ENCODE data around the gene PTPRH.

Gene PTPRH

GRCh38 chr19:55208880-55209692 is at the start of gene PTPRH:
Gene PTPRH, minus strand, starts transcription at chr19:55209501. Its CDS starts 68 bp downstream, at chr19:55209433.
- no peak for DNase-seq

GRCh38 chr19:55258476-55258827 is 49.2 kb upstream of the PTPRH start:
- no peak for DNase-seq

GRCh38 chr19:55257461-55258420 is 48.4 kb upstream of the PTPRH start:
- peak; percentile 44 for DNase-seq

DNA sequence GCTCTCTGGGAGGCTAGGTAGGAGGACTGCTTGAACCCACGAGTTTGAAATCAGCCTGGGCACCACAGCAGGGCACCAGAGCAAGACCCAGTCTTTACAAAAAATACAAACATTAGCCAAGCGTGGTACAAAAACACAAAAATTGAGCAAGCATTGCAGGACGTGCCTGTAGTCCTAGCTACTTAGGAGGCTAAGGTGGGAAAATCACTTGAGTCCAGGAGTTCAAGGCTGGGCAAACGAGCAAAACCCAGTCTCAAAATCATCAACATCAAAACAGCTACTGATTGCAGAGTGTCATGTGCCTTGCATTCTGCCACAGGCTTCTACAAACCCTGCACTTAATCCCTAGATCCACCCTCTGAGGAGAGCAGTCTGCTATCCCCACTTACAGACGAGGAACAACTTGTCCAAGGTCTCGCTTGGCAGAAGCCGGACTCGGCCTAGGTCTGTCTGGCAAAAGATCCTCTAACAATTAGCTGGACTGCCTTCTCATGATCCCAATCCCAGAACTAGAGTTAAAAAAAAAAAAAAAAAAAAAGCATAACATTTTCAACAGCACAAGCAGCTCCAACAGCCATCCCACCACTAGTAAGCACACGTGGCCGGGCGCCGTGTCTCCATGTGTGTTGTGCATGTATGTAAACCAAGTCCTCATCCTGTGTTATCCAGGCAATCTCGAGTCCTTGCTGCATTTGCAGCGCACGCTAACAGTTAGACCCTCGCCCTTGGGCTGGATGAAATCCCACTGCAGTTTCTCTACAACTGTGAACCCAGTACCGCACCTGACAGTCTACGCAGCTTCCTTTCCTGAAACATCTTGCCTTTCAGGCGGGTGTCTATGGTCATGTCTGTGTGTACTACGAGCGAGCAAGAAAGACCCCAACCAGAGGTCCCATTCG is 47.5 kb upstream of the PTPRH start:
- DNase-seq: no peak

GRCh38 chr19:55255618-55256423 is 46.5 kb upstream of the PTPRH start:
- DNase-seq: peak; percentile 47

GRCh38 chr19:55254625-55254977 is 45.3 kb upstream of the PTPRH start:
- no peak for DNase-seq

GRCh38 chr19:55253842-55254624 is 44.7 kb upstream of the PTPRH start:
- DNase-seq: no peak

- DNase-seq: no peak
Measured at GRCh38 chr19:55252760-55253663, 43.7 kb upstream of the PTPRH start.

GRCh38 chr19:55251341-55252081 is 42.2 kb upstream of the PTPRH start:
- DNase-seq: peak; percentile 26

DNA sequence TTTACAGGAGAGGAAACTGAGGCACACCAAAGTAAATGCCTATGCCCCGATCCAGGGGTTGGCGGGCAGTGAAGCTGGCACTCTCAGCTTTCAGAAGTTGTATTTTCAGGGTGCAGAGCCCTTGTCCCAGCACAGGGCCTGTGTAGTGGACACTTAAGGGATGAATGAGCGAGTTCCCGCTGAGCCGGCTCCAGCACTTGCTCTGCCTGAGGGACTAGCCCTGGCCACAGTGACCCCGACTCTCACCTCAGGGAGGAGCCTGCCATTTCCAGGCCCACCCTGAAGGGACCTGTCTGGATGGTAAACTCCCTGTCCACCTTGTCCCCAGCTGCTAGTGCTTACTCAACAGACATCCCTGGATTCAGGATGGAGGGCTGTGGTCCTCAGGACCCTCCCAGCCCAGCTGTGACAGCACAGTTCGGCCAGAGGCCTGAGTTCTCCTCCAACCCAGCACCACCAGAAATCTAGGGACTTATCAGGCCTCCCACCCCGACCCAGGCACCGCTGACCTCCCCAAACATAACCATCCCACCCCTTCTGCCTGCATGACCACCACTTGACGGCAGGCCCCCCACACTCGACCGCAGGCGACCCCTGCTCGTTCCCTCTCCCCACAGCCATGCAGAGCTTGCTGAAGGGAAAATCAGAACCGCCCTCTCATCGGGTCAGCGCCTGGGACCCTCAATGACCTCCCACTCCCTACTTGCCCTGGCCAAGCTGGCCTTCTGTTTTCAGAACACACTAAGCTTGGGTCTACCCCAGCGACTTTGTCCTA is 41.1 kb upstream of the PTPRH start:
- no peak for DNase-seq

GRCh38 chr19:55249841-55250240 is 40.5 kb upstream of the PTPRH start:
- DNase-seq: no peak

GRCh38 chr19:55248704-55249103 is 39.4 kb upstream of the PTPRH start:
- DNase-seq: no peak

- no peak for DNase-seq
Measured at GRCh38 chr19:55248166-55248675, 38.9 kb upstream of the PTPRH start.

DNA sequence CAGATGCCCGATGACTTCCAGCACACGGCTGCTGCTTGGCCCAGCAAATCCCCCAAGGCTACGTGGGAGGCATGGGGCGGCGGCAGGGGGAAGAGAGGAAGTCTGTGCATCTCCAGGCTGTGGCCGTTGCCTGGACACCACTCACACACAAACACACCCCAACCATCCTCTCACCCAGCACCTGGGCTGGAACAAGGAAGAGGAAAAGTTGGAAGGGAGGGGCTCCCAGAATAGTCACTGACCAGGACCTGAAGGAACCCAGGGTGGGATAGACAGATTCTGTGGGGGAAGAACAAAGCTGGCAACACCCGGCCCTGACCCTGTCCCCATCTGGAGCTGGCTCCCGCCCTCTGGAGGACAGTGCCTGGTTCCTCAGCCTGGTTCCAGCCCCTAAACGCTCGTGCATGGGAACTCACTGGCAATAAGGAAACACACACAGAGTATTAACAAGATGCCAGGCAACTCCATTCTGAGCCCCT is 38.4 kb upstream of the PTPRH start:
- DNase-seq: peak; percentile 30

DNA sequence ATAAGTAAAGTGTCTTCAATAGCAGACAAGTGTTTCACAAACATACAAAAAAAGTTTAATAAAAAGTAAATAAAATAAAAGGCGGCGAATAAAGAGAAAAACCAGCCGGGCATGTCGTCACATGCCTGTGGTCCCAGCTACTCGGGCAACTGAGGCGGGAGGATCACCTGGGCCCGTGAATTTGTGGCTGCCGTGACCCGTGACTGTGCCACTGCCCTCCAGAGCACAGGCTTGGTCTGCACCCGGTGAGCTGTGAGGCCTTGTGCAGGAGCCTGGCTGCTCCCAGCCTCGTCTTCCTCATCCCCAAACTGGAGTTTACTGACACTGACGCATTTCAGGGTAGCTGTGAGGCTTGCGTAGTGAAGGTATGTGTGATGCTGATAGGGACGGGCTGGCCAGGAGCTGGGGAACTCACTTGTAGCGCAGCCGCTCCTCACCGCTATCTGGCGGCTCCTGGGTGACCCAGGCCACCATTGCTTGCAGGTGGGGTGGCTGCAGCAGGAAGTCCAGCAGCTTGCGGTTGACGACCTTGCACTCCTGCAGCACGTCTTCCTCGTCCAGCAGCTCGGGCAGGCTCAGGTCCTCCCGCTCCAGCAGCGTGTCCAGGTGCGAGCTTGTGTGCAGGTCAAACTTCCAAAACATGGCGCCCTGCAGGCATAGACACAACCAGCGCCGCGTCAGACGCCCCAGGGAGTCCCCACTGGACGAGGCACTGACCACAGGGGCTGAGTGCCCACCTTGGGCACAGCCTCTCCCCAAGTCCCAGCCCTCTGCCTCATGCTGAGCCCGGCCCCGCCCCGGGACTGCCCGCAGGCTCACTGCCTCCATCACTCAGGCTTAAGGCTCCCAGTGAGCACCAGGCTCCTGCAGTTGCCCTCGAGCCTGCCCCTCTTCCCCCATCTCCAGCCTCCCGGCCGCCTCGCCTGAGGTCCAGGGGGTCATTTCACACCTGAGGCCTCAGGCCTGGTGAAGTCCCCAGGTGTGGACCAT is 37.5 kb upstream of the PTPRH start:
- DNase-seq: no peak

DNA sequence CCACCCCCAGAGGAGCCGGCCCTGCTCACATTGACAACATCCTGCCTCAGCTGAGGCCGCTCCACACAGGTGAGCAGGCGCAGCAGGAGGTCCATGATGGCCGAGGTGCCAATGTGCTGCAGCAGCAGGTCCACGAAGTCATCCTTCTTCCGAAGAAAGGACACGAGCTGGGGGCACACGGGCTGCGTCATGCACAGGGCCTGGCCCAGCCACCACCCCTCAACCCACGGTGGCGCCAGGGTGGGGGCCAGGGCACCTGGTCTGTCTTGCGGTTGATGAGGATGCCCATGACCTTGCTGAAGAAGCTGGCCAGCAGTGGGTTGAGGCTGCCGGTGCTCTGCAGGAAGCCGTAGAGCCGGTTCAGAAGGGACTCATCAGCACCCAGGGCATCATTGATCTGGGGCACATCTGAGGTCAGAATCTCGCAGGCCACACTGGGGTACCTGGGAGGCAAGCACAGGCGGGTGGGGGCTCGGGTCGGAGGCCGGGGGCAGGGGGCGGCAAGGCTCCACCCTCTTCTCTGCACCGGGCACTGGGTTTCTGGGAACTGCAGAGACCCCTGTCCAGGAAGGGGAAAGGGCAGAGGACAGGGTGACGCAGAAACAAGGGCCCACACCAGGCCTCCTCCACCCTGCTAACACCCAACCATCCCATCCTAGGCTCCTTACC is 36.1 kb upstream of the PTPRH start:
- DNase-seq: no peak
